GM19193 (cell line): Measurements from ENCODE around the gene ASAP2.

Experiments used
- POLR2A ChIP-seq: IDR thresholded peaks from 4 replicates; pipeline ENCODE4 v1.6.1; 2011; ENCODE audit not compliant: insufficient read depth, insufficient read length; ENCODE audit errors: extremely low read depth

Gene ASAP2

GRCh38 chr2:9291331-9291730, 84.7 kb downstream of the ASAP2 start:
- no peak for TF ChIP-seq POLR2A

GRCh38 chr2:9291866-9292265, 85.3 kb downstream of the ASAP2 start:
- no peak for TF ChIP-seq POLR2A

- no peak for TF ChIP-seq POLR2A
Observed at GRCh38 chr2:9292426-9292825, 85.8 kb downstream of the ASAP2 start.

- no peak for TF ChIP-seq POLR2A
Observed at GRCh38 chr2:9294764-9295163, 88.2 kb downstream of the ASAP2 start.

- TF ChIP-seq POLR2A, result no peak
Observed at GRCh38 chr2:9296559-9296958, 89.9 kb downstream of the ASAP2 start.

- no peak for TF ChIP-seq POLR2A
Observed at GRCh38 chr2:9297156-9297555, 90.5 kb downstream of the ASAP2 start.

- no peak for TF ChIP-seq POLR2A
Observed at GRCh38 chr2:9297807-9298206, 91.2 kb downstream of the ASAP2 start.

GRCh38 chr2:9298583-9298982, 92.0 kb downstream of the ASAP2 start:
- TF ChIP-seq POLR2A, result no peak

- TF ChIP-seq POLR2A, result no peak
Observed at GRCh38 chr2:9299161-9300100, 92.8 kb downstream of the ASAP2 start.

- no peak for TF ChIP-seq POLR2A
Observed at GRCh38 chr2:9300214-9300613, 93.6 kb downstream of the ASAP2 start.

- no peak for TF ChIP-seq POLR2A
Observed at GRCh38 chr2:9300829-9301453, 94.3 kb downstream of the ASAP2 start.

- no peak for TF ChIP-seq POLR2A
Observed at GRCh38 chr2:9302755-9303154, 96.1 kb downstream of the ASAP2 start.

- no peak for TF ChIP-seq POLR2A
Observed at GRCh38 chr2:9303528-9304225, 97.1 kb downstream of the ASAP2 start.

- no peak for TF ChIP-seq POLR2A
Observed at GRCh38 chr2:9306911-9307310, 100.3 kb downstream of the ASAP2 start.

GRCh38 chr2:9307535-9307934, 100.9 kb downstream of the ASAP2 start:
- no peak for TF ChIP-seq POLR2A

GRCh38 chr2:9308186-9308955, 101.8 kb downstream of the ASAP2 start:
- TF ChIP-seq POLR2A, result no peak

- no peak for TF ChIP-seq POLR2A
Observed at GRCh38 chr2:9309147-9309546, 102.5 kb downstream of the ASAP2 start.
